ENCODE results near the gene RAB3IL1.

The RAB3IL1 gene

GRCh38 chr11:61855939-61856680 is 61.3 kb downstream of the RAB3IL1 start:
- no peak overlapping the region for H3K27ac ChIP-seq
- H3K4me3 ChIP-seq, result no peak overlapping the region

- H3K27ac ChIP-seq, result no peak overlapping the region
Measured at GRCh38 chr11:61854966-61855714, 62.2 kb downstream of the RAB3IL1 start.

GRCh38 chr11:61854206-61854895 is 63.0 kb downstream of the RAB3IL1 start:
- Histone ChIP-seq H3K4me3 (no peak overlapping the region), H3K27ac (no peak overlapping the region)

More at GRCh38 chr11:61854966-61855714, 62.2 kb downstream of the RAB3IL1 start:
- no peak overlapping the region for H3K4me3 ChIP-seq

- Histone ChIP-seq H3K4me3 (no peak overlapping the region), H3K27ac (no peak overlapping the region)
Measured at GRCh38 chr11:61853698-61854169, 63.6 kb downstream of the RAB3IL1 start.

GRCh38 chr11:61851900-61852295 is 65.5 kb downstream of the RAB3IL1 start:
- Histone ChIP-seq H3K4me3 (no peak overlapping the region), H3K27ac (no peak overlapping the region)

GRCh38 chr11:61851113-61851899 is 66.1 kb downstream of the RAB3IL1 start:
- H3K27ac ChIP-seq, result no peak overlapping the region
- no peak overlapping the region for H3K4me3 ChIP-seq

- no peak overlapping the region for H3K27ac ChIP-seq
- H3K4me3 ChIP-seq, result no peak overlapping the region
Measured at GRCh38 chr11:61850687-61851086, 66.7 kb downstream of the RAB3IL1 start.

- no peak overlapping the region for H3K27ac ChIP-seq
- no peak overlapping the region for H3K4me3 ChIP-seq
Measured at GRCh38 chr11:61848631-61849030, 68.7 kb downstream of the RAB3IL1 start.

- Histone ChIP-seq H3K27ac (no peak overlapping the region), H3K4me3 (no peak overlapping the region)
Measured at GRCh38 chr11:61847914-61848581, 69.3 kb downstream of the RAB3IL1 start.
